ENCODE data around the gene SLC25A2.
"Not testable (repeated sequence)": the region's sequence is repeated elsewhere in the genome, so short reads cannot be mapped to it uniquely, and the experiment has no call there.

SLC25A2 gene

GRCh38 chr5:141303756-141304155, at the start of gene SLC25A2:
TSS of gene SLC25A2 (minus strand) at chr5:141304049. CDS start at chr5:141303865, 184 bp downstream.
- DNase-seq, result no peak
- peaks cover 49 to 68% of the 10 kb centered on the region in 2 donors for H3K36me3 Mint-ChIP-seq
- peaks cover 37 to 40% of the 10 kb centered on the region in 2 donors for H3K9me3 Mint-ChIP-seq
- no peak within 1 kb of the TSS for H3K4me3 Mint-ChIP-seq
- no peaks in the 10 kb centered on the region for H3K4me1 Mint-ChIP-seq
- no peaks in the 10 kb centered on the region for H3K27me3 Mint-ChIP-seq
- no peak within 1 kb of the TSS for H3K27ac Mint-ChIP-seq
- ATAC-seq (replicated peaks), result no peak

DNA sequence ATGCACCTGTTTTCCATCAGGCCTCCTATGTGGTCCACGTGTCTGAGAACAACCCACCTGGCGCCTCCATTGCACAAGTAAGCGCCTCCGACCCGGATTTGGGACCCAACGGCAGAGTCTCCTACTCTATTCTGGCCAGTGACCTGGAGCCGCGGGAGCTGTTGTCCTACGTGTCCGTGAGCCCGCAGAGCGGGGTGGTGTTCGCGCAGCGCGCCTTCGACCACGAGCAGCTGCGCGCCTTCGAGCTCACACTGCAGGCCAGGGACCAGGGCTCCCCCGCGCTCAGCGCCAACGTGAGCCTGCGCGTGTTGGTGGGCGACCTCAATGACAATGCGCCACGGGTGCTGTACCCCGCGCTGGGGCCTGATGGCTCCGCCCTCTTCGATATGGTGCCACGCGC, 47.7 kb upstream of the SLC25A2 start:
- Mint-ChIP-seq H3K9me3 (peaks cover 19 to 20% of the 10 kb centered on the region in 2 donors), H3K4me1 (peaks cover 0 to 1% of the 10 kb centered on the region in 2 donors), H3K36me3 (peaks cover 11 to 19% of the 10 kb centered on the region in 2 donors), H3K27me3 (peaks cover 63 to 74% of the 10 kb centered on the region in 2 donors), H3K27ac (no peak overlapping the region), H3K4me3 (no peak overlapping the region)
- ATAC-seq (replicated peaks) (no peak), DNase-seq (no peak)

DNA sequence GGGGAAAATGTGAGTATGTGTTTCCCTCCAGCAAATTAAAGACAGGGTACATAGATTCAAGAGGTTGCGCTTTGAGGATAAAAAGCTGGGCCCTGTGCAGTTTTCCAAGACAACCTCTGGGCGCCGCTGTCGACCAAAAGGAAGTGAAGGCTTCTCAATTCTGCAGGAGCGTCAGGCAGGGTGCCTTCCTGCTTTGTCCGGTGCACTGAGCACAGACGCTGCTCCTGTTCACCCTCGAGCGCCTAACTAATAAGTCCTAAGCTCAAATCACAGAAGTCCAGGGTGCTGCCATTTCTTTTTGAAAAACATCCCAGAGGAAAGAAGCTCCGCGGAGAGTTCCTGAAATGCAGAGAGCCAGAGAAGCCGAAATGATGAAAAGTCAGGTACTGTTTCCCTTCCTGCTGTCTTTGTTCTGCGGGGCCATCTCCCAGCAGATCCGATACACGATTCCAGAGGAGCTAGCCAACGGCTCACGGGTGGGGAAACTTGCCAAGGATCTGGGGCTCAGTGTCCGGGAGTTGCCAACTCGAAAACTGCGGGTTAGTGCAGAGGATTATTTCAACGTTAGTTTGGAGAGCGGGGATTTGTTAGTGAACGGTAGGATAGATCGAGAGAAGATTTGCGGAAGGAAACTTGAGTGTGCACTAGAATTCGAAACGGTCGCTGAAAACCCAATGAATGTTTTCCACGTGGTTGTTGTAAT, 46.2 kb upstream of the SLC25A2 start, which contains the start of gene PCDHGB1:
Gene PCDHGB1 (plus strand): TSS at position 183 of the 703 bp plus-strand sequence. CDS start 162 bp downstream, at position 345.
- Mint-ChIP-seq H3K9me3 (peaks cover 19 to 22% of the 10 kb centered on the region in 2 donors), H3K27me3 (peaks cover 54 to 74% of the 10 kb centered on the region in 2 donors), H3K27ac (no peak within 1 kb of the TSS)

DNA sequence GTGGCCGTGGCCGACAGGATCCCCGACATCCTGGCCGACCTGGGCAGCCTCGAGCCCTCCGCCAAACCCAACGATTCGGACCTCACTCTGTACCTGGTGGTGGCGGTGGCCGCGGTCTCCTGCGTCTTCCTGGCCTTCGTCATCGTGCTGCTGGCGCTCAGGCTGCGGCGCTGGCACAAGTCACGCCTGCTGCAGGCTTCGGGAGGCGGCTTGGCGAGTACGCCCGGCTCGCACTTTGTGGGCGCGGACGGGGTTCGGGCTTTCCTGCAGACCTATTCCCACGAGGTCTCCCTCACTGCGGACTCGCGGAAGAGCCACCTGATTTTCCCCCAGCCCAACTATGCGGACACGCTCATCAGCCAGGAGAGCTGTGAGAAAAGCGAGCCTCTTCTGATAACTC, 42.2 kb upstream of the SLC25A2 start:
- not testable (repeated sequence) for H3K27ac Mint-ChIP-seq; ATAC-seq (replicated peaks)
- H3K27me3 Mint-ChIP-seq, result peaks cover 63 to 84% of the 10 kb centered on the region in 2 donors

More for the DNA sequence above, 46.2 kb upstream of the SLC25A2 start, which contains the start of gene PCDHGB1:
- DNase-seq (no peak), ATAC-seq (replicated peaks) (no peak)
- peak within 1 kb of the TSS in 1 of 2 donors; percentile 44 for H3K4me3 Mint-ChIP-seq
- peaks cover 0 to 1% of the 10 kb centered on the region in 2 donors for H3K4me1 Mint-ChIP-seq
- H3K36me3 Mint-ChIP-seq, result peaks cover 14 to 27% of the 10 kb centered on the region in 2 donors

GRCh38 chr5:141345327-141345726, 41.5 kb upstream of the SLC25A2 start:
- Mint-ChIP-seq H3K36me3 (peaks cover 15 to 26% of the 10 kb centered on the region in 2 donors), H3K27me3 (peaks cover 60 to 84% of the 10 kb centered on the region in 2 donors), H3K27ac (no peak overlapping the region), H3K4me3 (peak overlapping the region in 1 of 2 donors; percentile 21), H3K4me1 (no peaks in the 10 kb centered on the region), H3K9me3 (peaks cover 25 to 30% of the 10 kb centered on the region in 2 donors)
- no peak for DNase-seq
- ATAC-seq (replicated peaks), result no peak

More for the DNA sequence above, 42.2 kb upstream of the SLC25A2 start:
- Mint-ChIP-seq H3K9me3 (peaks cover 22 to 27% of the 10 kb centered on the region in 2 donors), H3K36me3 (peaks cover 11 to 25% of the 10 kb centered on the region in 2 donors)
- not testable (repeated sequence) for DNase-seq, H3K4me3 Mint-ChIP-seq, H3K4me1 Mint-ChIP-seq

- Mint-ChIP-seq H3K4me1 (no peaks in the 10 kb centered on the region), H3K4me3 (peak overlapping the region; percentile 36 to 65), H3K27me3 (peaks cover 63 to 89% of the 10 kb centered on the region in 2 donors), H3K9me3 (peaks cover 26% of the 10 kb centered on the region in 2 donors), H3K36me3 (peaks cover 13 to 25% of the 10 kb centered on the region in 2 donors), H3K27ac (peak overlapping the region; percentile 14)
- DNase-seq, result no peak
- no peak for ATAC-seq (replicated peaks)
Measured at GRCh38 chr5:141343953-141344463, 40.2 kb upstream of the SLC25A2 start.

DNA sequence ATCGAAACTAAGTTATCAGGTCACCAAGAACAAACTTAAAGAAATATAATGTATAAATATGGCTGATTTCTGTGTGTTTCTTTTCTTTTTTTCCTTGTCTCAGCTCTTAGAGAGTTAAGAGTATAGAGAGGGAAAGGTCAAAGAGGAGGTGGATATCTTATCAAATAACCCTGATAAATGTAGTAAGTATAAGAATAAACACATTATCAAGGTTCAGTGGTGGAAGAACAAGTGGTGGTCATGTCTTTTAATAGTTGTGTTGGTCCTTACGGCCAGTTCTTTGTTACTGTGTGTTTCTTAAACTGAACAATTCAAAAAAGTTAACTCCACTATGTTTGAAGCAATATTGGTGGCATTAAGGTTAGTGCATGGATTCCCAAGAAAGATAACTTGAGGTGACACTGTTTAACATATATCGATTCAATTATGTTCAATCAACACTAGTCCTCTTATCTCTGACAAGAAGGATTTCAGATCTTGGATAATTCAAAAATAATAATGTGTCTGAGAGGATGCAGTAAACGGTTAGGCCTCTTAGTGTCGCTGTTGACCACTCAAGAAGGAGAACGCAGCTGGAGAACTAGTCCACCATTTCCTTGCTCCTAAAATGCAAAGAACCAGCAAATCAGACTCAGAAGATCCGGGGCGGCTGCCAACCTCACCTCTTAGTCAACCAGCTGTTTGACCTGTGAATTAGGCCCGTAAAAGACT, 39.5 kb upstream of the SLC25A2 start, which contains the start of gene PCDHGA3:
Gene PCDHGA3 (plus strand): TSS at position 588 of the 711 bp plus-strand sequence. CDS start 205 bp downstream, outside the sequence.
- Mint-ChIP-seq H3K27ac (peak within 1 kb of the TSS; percentile 14), H3K36me3 (peaks cover 13 to 25% of the 10 kb centered on the region in 2 donors), H3K9me3 (peaks cover 26 to 29% of the 10 kb centered on the region in 2 donors), H3K4me1 (no peaks in the 10 kb centered on the region), H3K27me3 (peaks cover 64 to 89% of the 10 kb centered on the region in 2 donors), H3K4me3 (peak within 1 kb of the TSS; percentile 36 to 65)
- DNase-seq, result no peak
- ATAC-seq (replicated peaks), result no peak

DNA sequence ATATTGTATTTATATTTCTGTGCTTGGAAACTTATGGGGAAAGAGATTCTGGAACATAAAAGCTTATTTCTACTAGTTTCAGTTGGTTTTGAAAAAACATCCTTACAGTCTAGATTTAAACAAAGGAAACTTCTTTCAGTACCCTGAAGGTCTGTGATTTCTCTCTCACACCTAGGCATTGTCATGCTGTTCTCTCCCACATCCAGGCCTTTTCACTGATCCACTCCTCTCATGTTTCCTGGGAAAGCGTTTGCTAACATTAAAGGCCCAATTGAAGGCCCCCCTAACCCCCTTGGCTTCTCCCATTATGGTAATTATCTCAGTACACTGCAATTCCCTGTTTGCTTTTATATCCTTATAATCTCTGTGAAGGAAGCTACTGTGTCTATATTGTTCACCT, 38.9 kb upstream of the SLC25A2 start:
- peaks cover 69 to 93% of the 10 kb centered on the region in 2 donors for H3K27me3 Mint-ChIP-seq
- H3K4me3 Mint-ChIP-seq, result no peak overlapping the region
- no peak for DNase-seq
- ATAC-seq (replicated peaks), result no peak
- H3K9me3 Mint-ChIP-seq, result peaks cover 31 to 32% of the 10 kb centered on the region in 2 donors
- no peak overlapping the region for H3K27ac Mint-ChIP-seq
- H3K36me3 Mint-ChIP-seq, result peaks cover 13 to 29% of the 10 kb centered on the region in 2 donors
- H3K4me1 Mint-ChIP-seq, result no peaks in the 10 kb centered on the region

DNA sequence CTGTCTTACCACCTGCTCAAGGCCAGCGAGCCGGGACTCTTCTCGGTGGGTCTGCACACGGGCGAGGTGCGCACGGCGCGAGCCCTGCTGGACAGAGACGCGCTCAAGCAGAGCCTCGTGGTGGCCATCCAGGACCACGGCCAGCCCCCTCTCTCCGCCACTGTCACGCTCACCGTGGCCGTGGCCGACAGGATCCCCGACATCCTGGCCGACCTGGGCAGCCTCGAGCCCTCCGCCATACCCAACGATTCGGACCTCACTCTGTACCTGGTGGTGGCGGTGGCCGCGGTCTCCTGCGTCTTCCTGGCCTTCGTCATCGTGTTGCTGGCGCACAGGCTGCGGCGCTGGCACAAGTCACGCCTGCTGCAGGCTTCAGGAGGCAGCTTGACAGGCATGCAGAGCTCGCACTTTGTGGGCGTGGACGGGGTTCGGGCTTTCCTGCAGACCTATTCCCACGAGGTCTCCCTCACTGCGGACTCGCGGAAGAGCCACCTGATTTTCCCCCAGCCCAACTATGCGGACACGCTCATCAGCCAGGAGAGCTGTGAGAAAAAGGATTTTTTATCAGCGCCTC, 37.0 kb upstream of the SLC25A2 start:
- not testable (repeated sequence) for H3K4me3 Mint-ChIP-seq; DNase-seq; H3K27ac Mint-ChIP-seq; H3K4me1 Mint-ChIP-seq; ATAC-seq (replicated peaks)
- peaks cover 78 to 98% of the 10 kb centered on the region in 2 donors for H3K27me3 Mint-ChIP-seq
- peaks cover 29 to 37% of the 10 kb centered on the region in 2 donors for H3K9me3 Mint-ChIP-seq
- peaks cover 11 to 21% of the 10 kb centered on the region in 2 donors for H3K36me3 Mint-ChIP-seq

- Mint-ChIP-seq H3K27me3 (peaks cover 79 to 98% of the 10 kb centered on the region in 2 donors), H3K36me3 (peaks cover 8 to 17% of the 10 kb centered on the region in 2 donors), H3K4me1 (no peaks in the 10 kb centered on the region), H3K4me3 (peak within 1 kb of the TSS in 1 of 2 donors; percentile 39), H3K27ac (peak within 1 kb of the TSS; percentile 37), H3K9me3 (peaks cover 32 to 35% of the 10 kb centered on the region in 2 donors)
- ATAC-seq (replicated peaks), result no peak
- no peak for DNase-seq
Measured at GRCh38 chr5:141338538-141339306, 34.9 kb upstream of the SLC25A2 start, which contains the start of gene PCDHGA2. TSS of gene PCDHGA2 (plus strand) at chr5:141338760.

DNA sequence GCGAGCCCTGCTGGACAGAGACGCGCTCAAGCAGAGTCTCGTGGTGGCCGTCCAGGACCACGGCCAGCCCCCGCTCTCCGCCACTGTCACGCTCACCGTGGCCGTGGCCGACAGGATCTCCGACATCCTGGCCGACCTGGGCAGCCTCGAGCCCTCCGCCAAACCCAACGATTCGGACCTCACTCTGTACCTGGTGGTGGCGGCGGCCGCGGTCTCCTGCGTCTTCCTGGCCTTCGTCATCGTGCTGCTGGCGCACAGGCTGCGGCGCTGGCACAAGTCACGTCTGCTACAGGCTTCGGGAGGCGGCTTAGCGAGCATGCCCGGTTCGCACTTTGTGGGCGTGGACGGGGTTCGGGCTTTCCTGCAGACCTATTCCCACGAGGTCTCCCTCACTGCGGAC, 28.7 kb upstream of the SLC25A2 start:
- Mint-ChIP-seq H3K9me3 (peaks cover 29 to 32% of the 10 kb centered on the region in 2 donors), H3K36me3 (peaks cover 8 to 21% of the 10 kb centered on the region in 2 donors), H3K27me3 (peaks cover 70 to 90% of the 10 kb centered on the region in 2 donors)
- DNase-seq; ATAC-seq (replicated peaks); H3K27ac Mint-ChIP-seq; H3K4me1 Mint-ChIP-seq; H3K4me3 Mint-ChIP-seq: not testable (repeated sequence)

- Mint-ChIP-seq H3K27ac (no peak within 1 kb of the TSS), H3K9me3 (peaks cover 22% of the 10 kb centered on the region in 2 donors), H3K36me3 (peaks cover 8 to 21% of the 10 kb centered on the region in 2 donors), H3K27me3 (peaks cover 65 to 85% of the 10 kb centered on the region in 2 donors), H3K4me1 (peaks cover 3 to 7% of the 10 kb centered on the region in 2 donors), H3K4me3 (no peak within 1 kb of the TSS)
- peak in 1 of 2 donors; percentile 48 for ATAC-seq (replicated peaks)
- no peak for DNase-seq
Measured at GRCh38 chr5:141330299-141331080, 26.6 kb upstream of the SLC25A2 start, which contains the start of gene PCDHGA1. TSS of gene PCDHGA1 (plus strand) at chr5:141330514.
